GM15510 (cell line): ENCODE measurements around the gene RAPSN.

Source experiments
- POLR2A ChIP-seq: IDR thresholded peaks from 3 replicates; pipeline ENCODE4 v1.6.1; 2011; ENCODE audit warnings: borderline replicate concordance; ENCODE audit not compliant: insufficient read length; ENCODE audit errors: extremely low read depth

Gene RAPSN

DNA sequence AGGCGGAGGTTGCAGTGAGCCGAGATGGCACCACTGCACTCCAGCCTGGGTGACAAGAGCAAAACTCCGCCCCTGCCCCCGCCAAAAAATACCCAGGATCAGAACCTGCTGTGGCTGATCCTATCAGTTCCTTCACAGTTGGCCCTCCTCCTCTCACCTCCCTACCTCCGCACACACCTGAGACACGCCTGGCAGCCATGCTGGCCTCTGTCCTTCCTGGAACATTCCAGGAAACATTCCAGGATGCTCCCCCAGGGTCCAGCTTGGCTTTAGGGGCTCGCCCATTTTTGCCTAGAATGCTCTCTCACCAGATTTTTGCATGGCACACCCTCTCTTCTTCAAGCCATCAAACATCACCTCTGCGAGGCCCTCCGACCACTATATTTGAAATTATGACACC, 2.1 kb downstream of the RAPSN start:
- TF ChIP-seq POLR2A: no peak

DNA sequence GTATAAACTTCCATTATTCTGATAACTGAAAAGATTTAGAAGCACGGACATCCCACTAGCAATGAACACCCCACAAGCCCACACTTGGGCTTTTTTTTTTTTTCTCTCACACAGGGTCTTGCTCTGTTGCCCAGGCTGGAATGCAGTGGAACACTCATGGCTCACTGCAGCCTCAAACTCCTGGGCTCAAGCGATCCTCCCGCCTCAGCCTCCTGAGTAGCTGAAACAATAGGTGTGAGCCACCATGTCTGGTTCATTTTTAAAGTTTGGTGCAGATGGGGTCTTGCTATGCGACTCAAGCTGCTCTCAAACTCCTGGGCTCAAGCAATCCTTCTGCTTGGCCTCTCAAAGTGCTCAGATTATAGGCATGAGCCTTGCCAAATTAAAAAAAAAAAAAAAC, 3.1 kb downstream of the RAPSN start:
- TF ChIP-seq POLR2A: no peak

DNA sequence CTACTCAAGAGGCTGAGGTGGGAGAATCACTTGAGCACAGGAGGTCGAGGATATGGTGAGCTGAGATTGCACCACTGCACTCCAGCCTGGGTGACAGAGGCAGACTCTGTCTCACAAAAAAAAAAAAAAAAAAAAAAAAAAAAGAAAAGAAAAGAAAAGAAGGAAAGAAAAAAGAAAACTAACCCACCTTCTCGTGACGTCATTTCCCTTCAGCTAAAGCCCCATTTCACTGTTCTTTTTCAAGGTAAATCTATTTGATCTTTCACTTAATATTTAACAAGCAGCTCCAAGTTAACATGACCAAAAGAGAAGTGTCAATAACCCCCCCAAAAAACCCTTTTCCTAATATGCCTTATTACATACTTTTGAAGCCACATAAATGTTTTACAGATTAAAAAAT, 5.1 kb downstream of the RAPSN start:
- no peak for TF ChIP-seq POLR2A

DNA sequence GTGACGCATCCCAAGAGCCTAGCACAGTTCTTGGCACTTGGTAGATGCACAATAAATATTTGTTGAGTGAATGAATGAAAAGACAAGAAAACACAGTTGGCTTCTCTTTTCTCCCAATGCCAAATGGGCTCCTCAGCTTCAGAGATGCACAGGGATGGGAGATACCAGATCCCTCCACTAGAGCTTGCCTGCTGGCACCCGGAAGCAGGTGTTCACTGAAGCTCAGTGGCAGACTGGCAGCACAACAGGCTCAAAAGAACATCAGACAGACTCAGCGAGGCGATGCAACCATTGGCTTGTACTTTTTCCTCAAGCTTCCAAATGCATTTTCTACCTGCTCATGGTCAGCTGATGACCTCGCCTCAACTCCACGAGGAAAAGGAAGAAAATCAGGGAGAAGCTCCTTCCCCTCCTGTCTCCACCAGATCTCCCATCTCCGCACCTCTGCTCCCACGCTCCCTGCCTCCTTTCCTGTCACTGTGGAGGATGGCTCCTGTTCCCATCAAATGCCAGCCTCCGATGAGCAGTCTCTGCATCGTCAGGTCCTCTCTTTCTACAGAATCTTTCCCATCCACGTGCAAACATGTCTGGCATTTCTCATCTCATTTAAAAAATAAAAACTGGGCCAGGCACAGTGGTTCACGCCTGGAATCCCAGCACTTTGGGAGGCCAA, 5.8 kb downstream of the RAPSN start:
- TF ChIP-seq POLR2A: no peak

DNA sequence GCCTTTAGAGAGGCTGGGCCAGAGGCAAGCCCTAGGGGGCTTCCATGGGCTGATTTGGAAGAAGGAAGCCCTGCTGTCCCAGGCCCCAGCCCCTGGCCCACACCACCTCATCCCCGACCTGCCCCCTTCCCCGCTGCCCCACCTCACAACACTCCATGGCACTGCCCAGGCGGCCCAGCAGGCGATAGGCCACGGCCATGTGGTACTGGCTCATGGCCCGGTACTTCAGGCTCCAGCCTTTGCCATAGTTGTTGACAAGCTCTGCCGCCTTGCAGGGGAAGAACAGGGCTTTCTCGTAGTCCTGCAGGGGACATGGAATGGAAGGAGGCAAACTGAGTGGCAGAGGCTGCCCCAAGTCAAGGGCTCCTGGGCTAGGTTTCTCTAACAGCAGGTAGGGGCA, 6.4 kb downstream of the RAPSN start:
- TF ChIP-seq POLR2A: no peak

DNA sequence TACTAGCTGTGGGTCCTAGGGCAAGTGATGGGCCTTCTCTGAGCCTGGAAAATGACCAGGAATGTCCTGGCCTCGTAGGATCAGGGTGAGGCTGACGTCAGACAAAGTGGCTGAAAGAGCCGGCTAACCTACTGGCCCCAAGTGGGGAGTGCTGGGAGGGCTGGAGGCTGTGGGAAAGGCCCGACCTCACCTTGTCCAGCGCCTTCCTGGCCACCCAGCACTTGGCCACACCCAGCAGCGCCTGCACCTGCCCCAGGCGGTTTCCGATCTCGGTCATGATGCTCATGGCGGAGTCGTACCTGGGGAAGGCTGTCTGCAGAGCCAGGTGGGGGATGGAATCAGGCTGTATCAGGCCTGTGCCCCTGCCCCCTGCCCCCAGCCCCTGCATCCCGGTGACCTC, 7.5 kb downstream of the RAPSN start:
- TF ChIP-seq POLR2A: no peak

DNA sequence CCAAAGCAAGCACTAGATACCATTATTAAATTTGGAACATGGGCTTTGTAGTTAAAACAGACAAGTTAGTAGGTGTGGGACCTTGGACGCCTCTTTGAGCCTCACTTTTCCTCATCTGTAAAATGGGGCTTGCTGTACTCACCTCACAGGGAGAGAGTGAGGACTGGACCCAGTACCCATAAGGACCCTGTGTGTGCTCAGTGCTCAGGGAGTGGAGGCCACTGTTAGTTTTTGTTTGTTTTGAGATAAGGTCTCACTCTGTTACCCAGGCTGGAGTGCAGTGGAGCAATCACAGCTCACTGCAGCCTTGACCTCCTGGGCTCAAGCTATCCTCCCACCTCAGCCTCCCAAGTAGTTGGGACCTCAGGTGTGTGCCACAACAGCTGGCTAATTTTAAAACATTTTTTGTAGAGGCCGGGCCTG, 8.9 kb downstream of the RAPSN start:
- no peak for TF ChIP-seq POLR2A

DNA sequence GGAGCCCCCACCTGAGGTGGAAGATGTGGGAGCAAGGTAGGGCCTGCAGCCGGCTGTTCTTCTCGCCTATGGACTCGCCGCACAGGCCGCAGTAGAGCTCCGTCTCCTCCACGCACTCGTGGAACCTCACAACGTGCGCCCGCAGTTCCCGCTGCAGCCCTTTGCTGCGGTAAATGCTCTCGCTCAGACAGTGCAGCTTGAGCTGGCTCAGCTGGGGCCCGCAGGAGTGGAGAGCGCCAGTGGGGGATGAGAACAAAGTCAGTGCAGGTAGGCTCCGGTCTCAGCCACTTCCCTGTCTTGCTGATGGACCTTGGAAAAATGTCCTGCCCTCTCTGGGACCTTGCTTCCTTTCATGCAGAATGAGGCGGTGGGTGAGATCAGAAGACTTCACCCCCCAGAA, 10.2 kb downstream of the RAPSN start:
- TF ChIP-seq POLR2A: no peak

DNA sequence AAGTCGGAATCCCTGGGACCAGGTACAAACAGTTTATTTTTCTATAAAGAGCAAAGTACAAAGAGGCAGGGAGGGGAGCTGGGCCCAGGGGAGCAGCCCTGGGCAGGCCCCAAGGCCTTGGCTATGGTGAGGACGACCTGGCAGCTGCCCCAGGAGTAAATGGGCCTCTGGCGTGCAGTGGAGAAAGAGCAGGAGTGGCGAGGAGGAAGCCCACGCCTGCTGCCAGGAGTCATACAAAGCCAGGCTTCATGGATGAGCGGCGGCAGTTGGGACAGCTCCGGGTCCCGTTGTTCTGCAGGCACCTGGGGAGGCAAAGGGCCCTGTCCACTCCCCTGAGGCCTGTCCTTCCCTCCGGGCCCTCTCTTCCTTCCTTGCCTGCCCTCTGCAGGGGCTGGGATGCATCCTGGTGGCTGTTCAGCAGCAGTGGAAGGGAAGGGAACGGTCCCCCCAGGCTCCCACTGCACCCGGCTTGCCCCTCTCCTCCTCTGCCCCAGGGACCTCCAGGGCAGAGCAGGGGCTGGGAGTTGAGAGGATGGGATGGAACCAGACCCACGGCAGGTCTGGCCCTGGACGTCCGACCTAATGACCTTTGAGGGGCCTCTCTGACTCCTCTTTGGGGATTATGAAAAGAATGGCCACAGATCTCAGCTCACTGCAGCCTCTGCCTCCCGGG, 11.1 kb downstream of the RAPSN start:
- TF ChIP-seq POLR2A: no peak

DNA sequence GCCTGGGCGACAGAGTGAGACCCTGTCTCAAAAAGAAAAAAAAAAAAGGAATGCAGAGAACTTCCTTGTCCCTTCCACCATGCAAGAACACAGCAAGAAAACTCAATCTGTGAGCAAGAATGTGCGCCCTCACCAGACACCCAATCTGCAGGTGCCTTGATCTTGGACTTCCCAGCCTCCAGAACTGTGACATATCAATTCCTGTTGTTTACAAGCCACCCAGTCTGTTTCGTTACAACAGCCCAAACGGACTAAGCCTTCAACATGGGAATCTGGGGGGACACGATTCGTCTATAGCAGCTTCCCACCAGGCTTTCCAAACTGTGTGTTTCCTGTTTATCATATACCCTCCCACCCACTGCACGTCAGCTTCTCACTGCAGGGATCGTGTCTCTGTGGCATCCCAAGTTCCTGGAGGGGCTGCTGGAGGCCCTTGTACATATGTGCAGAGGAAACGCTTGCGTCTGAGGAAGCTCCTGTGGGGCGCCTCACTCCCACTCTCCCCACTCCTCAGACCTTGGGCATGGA, 11.7 kb downstream of the RAPSN start:
- no peak for TF ChIP-seq POLR2A

DNA sequence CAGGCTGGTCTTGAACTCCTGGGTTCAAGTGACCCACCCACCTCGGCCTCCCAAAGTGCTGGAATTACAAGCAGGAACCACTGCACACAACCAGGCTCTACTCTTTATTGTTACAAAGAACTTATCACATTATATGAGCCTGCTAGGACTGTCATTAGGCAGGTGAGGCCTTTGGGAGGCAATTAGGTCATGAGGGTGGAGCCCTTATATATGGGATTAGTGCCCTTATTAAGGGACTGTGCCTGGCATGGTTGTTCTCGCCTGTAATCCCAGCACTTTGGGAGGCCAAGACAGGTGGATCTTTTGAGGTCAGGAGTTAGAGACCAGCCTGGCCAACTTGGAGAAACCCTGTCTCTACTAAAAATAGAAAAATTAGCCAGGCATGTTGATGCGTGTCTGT, 12.2 kb downstream of the RAPSN start:
- TF ChIP-seq POLR2A: no peak

DNA sequence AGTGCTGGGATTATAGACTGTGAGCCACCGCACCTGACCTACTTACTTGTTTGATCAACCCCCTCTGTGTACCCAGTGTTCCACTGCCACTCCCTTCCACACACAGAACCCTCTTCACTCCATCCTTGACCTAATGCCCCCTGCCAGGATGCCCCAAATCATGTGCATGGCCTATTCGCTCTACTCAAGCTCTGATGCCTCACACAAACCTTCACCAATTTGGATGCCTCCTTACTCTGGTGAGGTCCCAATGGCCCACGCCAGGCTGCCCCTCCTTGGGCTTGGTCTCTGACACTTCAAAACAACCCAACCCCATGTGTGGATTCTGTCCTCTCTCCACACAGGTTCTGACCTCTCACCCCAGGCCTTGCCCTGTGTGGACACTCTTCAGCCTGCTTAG, 13.2 kb downstream of the RAPSN start:
- no peak for TF ChIP-seq POLR2A

DNA sequence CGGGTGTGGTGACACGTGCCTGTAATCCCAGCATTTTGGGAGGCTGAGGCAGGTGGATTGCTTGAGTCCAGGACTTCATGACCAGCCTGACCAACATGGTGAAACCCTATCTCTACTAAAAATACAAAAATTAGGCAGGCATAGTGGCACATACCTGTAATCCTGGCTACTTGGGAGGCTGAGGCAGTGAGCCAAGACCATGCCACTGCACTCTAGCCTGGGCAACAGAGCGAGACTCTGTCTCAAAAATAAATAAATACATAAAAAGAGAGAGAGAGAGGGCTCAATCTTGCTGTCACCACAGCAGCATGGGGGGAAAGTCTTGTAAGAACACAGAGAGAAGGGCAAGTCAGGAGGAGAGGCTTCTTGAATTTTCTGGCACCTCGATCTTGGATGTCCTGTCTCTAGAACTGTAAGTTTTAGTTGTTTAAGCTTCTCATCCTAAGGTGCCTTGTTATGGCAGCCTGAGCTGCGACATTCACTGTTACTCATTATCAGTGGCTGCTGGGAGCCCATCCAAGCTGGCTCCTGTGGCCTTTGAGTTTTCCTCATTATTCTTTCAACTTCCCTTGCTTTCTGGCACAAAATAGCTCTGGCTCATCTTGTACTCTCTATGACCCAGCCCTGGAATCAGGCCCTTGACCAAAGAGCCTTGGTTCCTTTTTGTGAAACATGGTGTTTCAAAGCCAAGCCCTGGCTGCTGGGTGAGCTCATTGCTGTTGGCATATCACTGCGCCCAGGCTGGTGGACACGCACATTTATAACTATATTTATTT, 14.7 kb downstream of the RAPSN start:
- TF ChIP-seq POLR2A: no peak

DNA sequence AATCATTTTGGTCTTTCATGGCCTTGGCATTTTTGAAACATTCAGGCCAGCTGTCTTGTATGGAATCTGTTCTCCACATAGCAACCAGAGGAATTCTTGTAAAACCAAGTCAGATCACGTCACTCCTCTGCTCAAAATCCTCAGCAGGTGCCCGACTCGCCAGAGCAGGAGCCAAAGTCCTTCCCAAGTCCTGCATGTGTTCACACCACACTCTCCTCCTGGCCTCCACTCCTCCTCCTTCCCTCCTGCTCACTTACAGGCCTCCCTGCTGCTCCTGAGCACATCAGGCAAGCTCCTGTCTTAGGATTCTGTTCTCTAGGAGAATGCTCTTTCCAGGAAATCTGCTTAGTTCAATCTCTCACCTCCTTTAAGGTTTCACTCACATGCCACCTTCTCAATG, 15.8 kb downstream of the RAPSN start:
- no peak for TF ChIP-seq POLR2A

DNA sequence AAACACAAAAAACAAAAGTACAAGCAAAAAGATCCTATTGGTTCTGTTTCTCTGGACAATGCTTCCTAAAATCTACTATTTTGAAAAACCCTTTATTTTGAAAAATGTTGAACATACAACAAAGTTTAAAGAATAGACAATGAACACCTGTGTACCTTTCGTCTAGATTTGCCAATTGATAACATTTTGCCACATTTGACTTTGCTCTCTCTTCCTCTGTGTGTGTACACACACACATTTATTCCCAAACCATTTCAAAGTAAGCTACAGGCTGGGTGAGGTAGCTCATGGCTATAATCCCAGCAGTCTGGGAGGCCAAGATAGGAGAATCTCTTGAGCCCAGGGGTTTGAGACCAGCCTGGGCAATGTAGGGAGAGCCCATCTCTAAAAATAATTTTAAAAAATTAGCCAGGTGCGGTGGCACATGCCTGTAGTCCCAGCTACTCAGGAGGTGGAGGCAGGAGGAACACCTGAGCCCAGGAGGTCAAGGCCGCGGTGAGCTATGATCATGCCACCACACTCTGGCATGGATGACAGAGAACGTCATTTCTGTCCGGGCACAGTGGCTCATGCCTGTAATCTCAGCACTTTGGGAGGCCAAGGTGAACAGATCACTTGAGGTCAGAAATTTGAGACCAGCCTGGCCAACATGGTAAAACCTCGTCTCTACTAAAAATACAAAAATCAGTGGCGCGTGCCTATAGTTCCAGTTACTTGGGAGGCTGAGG, 17.4 kb downstream of the RAPSN start:
- no peak for TF ChIP-seq POLR2A

DNA sequence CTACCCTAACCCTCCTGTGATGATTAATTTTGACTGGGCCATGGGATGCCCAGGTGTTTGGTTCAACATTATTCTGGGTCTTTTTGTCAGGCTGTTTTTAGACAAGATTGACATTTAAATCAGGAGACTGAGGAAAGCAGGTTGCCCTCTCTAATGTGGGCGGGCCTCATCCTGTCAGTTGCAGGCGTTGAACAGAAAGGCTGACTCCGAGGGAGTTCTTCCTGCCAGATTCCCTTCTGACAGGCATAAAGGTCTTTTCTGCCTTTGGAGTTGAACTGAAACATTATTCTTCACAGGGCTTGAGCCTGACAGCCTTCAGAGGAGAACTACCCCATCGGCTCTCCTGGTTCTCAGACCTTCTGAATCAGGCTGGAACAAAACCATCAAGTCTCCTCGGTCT, 18.4 kb downstream of the RAPSN start:
- no peak for TF ChIP-seq POLR2A
